ENCODE results near the gene RELA.
A peak's percentile ranks its signal among the peaks of the same experiment; 100 is the strongest.

The RELA gene

DNA sequence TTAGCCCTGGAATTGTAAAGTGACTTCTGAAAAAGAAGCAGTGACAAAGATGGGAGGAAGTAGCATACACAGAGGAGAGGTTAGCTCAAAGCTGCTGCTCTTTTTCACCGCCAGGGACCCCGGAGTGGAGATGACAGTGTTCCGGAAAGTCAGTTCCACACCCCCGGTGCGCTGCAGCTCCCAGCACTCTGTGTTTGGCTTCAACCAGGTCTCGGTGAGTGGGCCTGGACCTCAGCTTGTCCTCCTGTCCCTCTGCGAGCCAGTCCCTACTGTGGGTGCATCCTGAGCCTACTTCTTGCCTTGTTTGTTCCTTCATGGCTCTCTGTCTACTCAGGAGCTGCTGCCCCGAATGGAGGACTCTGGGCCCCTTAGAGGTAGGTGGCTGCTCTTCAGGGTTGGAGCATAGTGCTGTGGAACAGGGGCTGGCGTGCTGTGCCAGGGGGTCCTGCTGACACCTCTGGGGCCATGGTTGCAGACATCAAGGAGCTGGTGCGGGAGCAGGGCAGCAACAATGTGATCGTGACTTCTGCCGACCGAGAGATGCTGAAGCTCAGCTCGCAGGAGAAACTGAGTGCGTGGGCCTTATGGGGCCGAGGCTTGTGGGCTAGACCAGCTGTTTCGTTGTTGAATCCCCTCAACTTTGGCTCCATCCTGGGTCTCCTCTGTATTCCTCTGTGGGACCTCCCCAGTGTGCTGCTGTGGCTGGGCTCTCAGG lies 45.4 kb downstream of the RELA start:
- no peak for DNase-seq (ENCODE audit: extremely low spot score, insufficient read length, low read depth)
- FAIRE-seq: no peak

DNA sequence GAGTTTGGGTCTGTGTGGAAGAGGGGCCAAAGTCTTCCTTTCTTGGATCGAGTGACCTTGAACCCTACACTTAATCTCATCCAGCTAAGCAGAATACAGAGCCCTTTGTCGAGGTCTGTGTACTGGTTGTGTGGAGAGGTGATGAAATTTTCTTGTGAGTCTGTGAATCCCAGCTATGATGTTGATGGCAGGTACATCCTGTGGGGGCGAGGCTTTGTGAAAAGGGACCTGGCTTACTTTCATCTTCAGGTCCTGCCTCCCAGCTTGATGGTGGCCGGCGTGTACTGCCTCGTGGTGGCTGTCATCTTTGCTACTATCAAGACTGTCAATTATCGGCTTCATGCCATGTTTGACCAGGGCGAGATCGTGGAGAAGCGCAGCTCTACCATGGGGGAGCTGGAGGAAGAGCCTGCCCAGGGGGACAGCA lies 46.1 kb downstream of the RELA start:
- DNase-seq (ENCODE audit: extremely low spot score, insufficient read length, low read depth): no peak
- no peak for FAIRE-seq

DNA sequence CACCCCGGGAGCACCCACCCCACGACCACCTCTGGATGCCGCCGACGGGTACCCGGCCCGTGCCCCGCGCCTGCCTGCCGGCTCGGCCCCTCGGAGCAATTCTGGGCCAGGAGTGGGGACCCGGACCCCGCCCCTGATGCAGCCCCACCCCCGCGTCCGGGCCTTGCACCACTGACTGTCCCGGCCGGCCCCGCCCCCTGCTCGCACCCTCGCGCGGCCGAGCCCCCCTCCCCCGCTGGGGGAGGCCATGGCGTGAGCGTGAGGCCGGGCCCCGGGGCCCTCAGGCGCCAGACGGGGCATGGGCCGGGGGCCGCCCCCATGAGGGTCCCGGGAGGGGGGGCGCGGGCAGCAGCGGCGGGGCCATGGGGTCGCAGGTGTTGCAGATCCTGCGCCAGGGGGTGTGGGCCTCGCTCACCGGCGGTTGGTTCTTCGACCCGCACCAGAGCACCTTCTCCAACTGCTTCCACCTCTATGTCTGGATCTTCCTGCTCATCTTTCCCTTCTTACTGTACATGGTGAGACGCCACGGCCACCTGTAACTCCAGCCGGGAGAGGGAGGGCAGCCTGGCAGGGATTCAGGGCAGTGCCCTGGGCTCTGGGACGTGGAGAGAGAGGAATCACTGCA lies 46.7 kb downstream of the RELA start:
- FAIRE-seq: no peak
- no peak for DNase-seq (ENCODE audit: extremely low spot score, insufficient read length, low read depth)

DNA sequence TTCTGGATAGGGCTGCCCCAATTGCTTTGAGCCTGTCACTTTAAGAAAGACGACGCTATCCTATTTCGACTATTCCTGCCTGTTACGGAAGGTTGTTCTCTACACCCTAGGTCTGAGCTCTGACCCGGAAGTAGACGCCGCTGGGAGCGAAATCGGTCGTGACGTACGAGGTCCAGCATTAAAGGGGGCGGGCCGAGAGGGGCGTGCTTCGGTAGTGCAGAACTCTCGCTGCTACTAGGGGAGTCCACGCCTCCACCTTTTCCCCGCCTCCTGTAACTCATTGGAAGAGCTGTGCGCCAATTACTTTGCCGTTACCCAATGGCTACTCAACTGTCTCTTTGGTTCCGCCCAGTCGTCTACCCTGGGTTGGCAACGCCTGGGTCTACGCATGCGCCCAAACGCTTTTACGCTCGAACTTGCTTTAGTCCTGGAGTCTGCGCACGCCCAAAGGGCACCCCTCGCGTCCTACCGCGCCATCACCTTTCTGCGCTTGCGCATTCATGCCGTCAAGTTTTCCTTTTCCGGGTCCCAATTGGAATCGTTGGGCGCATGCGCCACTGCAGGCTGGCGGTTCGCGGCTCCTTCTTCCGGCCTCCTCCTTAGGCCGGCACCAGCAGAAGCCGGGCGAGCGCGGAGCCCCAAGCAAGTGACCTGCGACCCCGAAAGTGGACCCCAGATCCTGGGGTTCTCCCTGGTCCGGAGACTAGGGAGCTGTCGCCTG lies 47.3 kb downstream of the RELA start, which contains the start of gene PCNX3:
Gene PCNX3, plus strand, starts transcription at position 548 of the 721 bp plus-strand sequence. CDS start 536 bp downstream, outside the sequence.
- DNase-seq (ENCODE audit: extremely low spot score, insufficient read length, low read depth) (peak; percentile 100), FAIRE-seq (peak; percentile 100)

DNA sequence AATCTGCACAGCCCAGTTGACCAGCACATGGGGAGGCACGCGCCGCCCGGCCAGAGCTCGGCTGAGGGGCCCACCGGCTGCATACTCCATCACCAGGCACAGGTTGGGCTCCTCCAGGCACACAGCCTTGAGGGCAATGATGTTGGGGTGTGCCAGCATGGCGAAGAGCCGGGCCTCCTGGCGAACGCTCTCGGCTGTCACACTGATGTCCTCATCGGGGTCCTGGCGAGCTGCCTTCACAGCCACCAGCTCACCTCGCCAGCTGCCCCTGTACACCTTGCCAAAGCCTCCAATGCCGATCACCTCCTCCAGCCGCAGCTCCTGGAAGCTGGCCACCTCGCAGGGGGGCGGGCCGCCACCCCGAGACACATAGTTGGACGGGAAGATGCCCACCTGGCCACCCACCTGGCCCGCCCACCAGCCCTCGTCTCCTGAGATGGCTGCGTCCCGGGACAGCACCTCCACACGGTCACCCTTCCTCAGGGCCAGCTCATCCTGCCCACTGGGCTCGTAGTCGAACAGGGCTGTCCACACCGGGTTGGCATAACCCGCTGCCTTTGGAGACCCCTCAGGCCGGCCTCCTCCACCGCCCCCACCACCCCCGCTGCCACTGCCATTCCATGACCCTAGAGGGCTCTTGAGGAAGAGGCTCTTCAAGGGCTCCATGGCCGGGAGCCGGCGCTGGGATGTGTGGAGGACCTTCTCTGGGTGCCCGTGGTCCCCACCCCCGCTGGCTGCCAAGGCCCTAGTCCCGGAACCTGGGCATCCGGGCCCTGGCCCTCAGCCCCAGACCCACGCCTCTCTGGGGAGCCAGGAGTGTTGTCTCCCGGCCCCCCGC lies 49.4 kb downstream of the RELA start:
- FAIRE-seq (no peak), DNase-seq (ENCODE audit: extremely low spot score, insufficient read length, low read depth) (no peak)

DNA sequence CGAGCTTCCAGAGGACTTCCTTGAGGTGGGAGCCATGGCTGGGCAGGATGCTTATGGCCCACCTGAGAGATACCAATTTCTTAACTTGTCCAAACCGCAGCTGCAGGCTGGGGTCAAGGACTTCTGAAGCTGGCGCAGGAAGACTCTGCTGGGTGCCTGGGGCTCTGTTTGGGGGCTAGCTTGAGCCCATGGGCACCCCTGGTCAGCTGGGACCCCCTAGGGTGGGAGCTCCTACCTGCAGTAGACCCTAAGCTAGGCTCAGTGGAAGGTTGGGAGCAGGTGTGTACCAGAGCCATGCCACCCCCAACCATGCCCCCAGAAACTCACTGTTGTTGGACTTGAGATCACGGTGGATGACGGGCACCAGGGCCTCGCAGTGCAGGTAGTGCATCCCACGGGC lies 50.0 kb downstream of the RELA start:
- no peak for FAIRE-seq
- DNase-seq (ENCODE audit: extremely low spot score, insufficient read length, low read depth): no peak

DNA sequence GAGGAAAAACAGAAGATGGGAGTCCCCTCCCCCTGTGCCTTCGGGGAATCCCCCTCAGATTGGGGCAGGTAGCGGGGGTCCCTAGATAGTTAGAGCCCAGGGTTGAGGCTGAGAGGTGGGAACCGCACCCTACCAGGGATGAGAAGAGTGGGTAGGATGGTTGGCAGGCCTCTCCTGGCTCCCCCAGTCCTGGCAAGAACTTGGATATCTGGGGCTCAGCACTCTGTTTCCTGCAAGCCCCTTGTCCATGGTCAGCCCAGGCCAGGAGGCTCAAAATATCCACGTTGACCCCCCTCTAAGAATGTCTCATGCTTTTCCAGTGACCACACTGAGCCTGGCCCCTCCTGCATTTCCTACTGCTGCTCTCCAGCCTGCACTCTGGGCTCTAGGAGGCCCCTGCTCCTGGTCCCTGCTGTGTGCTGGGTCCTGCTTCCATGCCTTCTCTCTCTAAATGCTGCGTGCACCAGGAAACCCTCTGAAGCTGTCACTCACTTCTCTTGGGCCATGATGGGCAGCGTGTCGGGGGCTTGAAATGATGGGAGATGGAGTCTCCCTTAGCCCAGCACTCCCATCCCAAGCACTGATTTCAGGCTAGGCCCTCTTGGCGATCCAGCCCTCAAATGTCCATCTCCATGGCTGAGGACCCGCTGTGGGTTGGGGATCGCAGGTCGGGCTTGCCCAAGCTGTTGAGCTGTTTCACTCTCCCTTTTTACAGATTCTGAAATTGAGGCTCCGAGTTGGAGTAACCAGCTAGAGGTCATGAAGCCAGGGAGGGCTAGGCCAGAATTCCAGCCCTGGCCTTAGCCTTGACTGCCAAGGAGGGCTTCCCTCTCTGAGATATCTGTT lies 50.7 kb downstream of the RELA start:
- DNase-seq (ENCODE audit: extremely low spot score, insufficient read length, low read depth) (no peak), FAIRE-seq (no peak)

DNA sequence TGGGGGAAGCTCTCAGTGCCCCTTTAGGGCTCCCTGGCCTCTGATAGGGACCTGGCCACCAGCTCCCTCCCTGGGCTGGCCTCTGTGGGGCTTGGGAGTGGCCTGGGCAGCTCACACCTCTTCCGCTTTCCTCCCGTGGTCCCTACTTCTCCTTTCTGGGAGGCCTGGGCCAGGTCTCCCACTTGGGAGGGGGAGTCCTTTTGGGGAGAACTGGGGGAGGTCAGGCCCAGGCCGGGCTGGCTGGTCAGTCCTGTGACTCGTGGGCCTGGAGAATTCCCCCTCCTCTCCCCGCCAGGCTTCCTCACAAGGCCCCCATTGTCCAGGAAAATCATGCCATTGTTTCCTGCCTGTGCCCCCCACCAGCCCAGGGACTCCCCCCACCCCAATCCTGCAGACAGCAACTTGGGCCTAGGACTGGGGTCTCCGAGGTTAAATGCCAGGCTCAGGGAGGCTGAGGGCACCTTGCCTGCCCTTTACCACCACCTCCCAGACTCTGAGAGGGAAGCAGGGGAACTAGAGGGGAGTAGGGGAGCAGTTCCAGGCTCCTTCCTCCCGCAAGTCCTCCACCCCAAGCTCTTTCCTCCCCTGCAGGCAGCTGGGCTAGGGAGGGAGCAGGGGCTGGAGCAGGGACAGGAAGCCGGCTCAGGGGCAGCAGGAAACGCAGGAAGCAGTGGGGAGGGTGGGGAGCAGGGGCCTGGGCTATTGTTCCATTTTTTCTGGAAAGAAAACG lies 51.5 kb downstream of the RELA start:
- DNase-seq (ENCODE audit: extremely low spot score, insufficient read length, low read depth): no peak
- FAIRE-seq: no peak

DNA sequence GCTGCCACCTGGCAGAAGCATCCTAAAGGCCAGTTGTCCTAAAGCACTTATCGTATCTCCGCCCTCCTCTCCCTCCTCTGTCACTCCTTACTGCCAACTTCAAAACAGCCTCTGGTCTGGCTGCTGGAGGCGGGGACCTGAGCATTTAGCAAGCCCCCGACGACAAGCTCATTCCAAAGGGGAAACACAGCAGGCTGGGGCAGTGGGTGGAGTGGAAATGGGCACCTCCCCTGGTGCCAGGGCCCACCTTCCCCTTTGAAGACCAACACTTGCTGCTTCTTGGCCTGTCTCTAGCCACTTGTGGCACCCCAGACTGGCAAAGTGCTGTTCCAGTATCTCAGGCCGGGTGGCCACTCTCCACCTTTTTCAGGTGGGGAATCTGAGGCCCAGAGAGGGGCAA lies 52.3 kb downstream of the RELA start:
- FAIRE-seq: no peak
- no peak for DNase-seq (ENCODE audit: extremely low spot score, insufficient read length, low read depth)

DNA sequence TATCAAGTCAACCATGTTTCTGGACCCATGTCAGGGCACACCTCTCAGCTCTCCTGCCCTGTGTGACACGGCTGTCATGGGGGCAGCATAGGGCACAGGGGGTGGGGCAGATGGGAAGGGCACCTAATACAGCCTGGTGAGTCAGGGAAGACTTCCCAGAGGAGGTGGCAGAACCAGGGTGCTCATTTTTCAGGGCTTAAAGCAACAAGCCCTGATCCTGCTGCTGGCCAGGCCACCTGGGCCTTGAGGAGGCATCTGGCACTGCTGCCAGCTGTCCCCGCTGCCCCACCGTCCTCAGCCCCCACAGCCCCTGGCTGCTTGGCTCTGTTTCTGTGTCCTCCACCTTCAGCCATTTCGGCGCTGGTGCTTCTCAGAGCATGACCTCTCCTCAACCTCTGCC lies 53.1 kb downstream of the RELA start:
- DNase-seq (ENCODE audit: extremely low spot score, insufficient read length, low read depth) (no peak), FAIRE-seq (no peak)

DNA sequence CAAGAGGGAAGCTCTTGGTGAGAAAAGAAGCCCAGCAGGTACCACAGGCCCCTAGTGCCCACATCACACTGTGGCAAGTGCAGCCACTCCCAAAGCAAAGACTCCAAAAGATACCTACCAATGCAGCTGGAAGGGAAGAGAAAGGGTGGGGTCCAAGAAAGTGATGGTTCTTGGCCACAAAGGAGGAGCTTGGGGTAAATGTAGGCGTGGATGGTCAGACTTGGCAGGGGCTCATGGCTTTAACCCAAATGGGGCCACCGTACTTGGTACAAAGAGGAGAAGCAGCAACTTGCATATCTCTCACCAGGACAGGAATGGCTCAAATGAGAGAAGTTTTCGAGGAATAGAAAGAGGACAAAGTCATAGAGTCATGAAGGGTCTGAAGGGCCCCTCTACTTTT lies 53.5 kb downstream of the RELA start:
- DNase-seq (ENCODE audit: extremely low spot score, insufficient read length, low read depth) (no peak), FAIRE-seq (no peak)

DNA sequence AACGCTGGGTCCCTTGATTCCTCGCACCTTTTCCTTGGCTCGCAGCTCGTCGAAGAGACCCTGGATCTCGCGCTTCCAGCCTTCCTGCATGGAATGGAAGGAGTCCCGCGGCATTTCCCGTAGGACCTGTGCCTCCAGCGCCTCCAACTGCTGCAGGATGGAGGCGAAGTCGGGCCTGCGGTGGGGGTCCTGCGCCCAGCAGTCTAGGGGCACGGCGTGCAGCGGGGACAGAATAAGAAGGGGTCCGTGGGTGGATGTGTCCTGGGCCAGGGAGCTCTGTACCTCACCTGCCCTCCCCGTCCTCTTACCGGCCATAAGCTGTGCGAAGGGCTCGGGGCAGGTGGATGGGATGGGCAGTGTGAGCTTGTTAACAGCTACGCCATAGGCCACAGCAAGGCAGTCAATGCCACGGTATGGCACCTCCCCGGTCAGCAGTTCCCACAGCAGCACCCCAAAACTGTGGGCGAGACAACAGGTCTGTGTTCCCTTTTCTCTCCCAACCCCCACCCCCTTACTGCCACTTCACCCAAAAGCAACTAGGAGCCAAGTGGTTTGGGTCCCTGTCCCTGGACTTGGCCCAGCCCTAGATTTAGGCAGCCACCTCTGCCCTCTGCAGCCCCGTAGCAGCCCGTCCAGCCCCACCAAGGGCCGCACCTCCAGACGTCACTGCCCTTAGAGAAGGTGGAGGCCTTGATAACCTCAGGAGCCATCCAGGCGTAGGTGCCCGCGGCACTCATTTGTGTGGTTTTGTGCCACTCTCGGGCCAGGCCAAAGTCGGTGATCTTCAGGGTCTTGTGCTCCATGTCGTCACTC lies 54.9 kb downstream of the RELA start:
- FAIRE-seq (no peak), DNase-seq (ENCODE audit: extremely low spot score, insufficient read length, low read depth) (no peak)

DNA sequence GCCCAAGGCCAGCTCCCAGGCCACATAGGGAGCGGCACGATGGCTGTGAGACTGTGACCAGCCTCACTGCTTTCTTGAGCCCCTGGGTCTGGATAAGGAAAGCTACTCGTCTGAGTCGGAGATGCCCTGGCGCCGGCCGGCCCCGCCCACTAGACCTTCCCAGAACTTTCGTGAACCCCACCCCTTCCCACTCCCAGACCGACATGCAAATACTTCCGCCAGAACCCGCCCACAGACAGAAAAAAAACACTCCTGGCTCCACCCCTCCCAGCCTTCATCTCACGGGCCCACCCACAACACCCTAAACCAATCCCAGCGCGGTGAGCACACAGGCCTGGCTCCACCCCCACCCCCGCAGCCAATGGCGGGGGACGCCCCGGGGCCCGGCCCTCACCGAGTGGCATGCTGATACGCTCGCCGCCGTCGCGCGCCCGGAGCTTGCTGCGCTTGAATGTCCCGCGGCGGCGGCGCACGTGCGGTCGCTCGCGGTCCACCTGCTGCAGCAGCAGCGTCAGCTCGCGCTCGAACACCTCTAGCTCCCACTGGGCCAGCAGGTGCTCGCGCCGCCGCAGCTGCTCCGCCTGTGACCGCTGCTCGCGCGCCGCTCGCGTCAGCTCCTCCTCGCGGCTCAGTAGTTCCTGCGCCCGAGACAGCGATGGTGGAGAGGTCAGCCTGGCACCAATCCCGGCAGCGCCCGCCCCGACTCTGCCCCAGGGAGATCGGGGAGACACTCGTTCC lies 55.7 kb downstream of the RELA start:
- no peak for DNase-seq (ENCODE audit: extremely low spot score, insufficient read length, low read depth)
- no peak for FAIRE-seq

DNA sequence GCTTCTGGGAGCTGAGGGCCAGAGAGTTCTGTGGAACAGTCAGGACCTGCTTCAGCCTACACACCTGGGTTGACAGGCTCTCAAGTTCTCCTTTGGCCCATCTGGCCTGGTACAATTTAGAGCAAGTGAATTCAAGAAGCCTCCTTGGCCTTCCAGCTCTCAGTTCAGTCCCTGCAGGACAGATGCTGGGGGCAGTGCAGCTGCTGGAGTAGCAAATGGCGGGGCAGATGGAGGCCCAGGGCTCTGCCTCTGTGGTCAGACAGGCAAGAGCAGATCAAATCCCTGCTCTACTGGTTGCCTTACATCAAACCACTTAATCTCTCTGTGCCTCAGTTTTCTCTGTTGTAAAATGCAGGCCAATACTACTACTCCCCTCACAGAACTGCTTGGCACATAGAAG lies 58.5 kb downstream of the RELA start:
- no peak for DNase-seq (ENCODE audit: extremely low spot score, insufficient read length, low read depth)
- no peak for FAIRE-seq
